GM12878 (cell line): ENCODE measurements around the gene SAMD3. TPM values are rescaled to one million over a fixed set of nuclear protein-coding genes. Genes with fewer than 3 reads are reported as not detected.
"Not testable (repeated sequence)": the region's sequence is repeated elsewhere in the genome, so short reads cannot be mapped to it uniquely, and the experiment has no call there.

Source experiments
- ATAC-seq: fragments of 200-7000 bp; cut with Tn5 transposase; 3 replicates; pipeline ENCODE4 v1.9.1; 2020; ENCODE audit warnings: mild to moderate bottlenecking, moderate library complexity
- BruUV-seq: library from RNA; stranded (reverse); fragments of 400-500 nt; replicated peaks from 2 replicates; lab custom pipeline; 2021; lab: Mats Ljungman, UMichigan
- CTCF ChIA-PET: fragments of 300-600 bp; sonication (Branson Sonifier 250); formaldehyde crosslinking; extraction: SDS; loops from one replicate; lab custom pipeline; 2021; ENCODE audit warnings: inconsistent platforms; lab: Yijun Ruan, JAX
- POLR2A ChIA-PET: fragments of 350-600 bp; formaldehyde crosslinking; extraction: SDS; loops from one replicate; lab custom pipeline; 2021; ENCODE audit warnings: inconsistent platforms; lab: Charles Lee
- RAD21 ChIA-PET: fragments of 300-600 bp; sonication (Branson Sonifier 250); formaldehyde crosslinking; loops from one replicate; lab custom pipeline; 2023; ENCODE audit warnings: antibody characterized with exemption; ENCODE audit not compliant: unreplicated experiment; lab: Charles Lee
- SMC1A ChIA-PET: fragments of 300-600 bp; sonication (Branson Sonifier 250); formaldehyde crosslinking; loops from one replicate; lab custom pipeline; 2023; ENCODE audit not compliant: unreplicated experiment, uncharacterized antibody; lab: Charles Lee
- DNase-seq: peaks from one replicate; pipeline ENCODE4 v3.0.0-alpha.2; 2011; ENCODE audit warnings: low read depth, low spot score
- FAIRE-seq: peaks from 3 replicates; lab custom pipeline; 2011; peaks lifted over from hg19 to GRCh38; lab: Jason Lieb, UNC
- H2AFZ ChIP-seq: 2 replicates; pipeline ENCODE4 v1.6.0; 2011; ENCODE audit warnings: low read depth, low read length, control low read depth; ENCODE audit not compliant: control insufficient read depth
- H3K27ac ChIP-seq: 2 replicates; pipeline ENCODE4 v1.5.1; 2011; ENCODE audit warnings: control low read depth; ENCODE audit not compliant: control insufficient read depth, insufficient read depth
- H3K27me3 ChIP-seq, 2 experiments: replicated peaks in 1 of 2; 2 replicates each; pipeline versions ENCODE4 v1.6.0 to v1.6.1; 2011; ENCODE audit warnings: low read length in 1 of 2; ENCODE audit not compliant: control insufficient read depth in 2 of 2, insufficient read depth in 2 of 2
- H3K36me3 ChIP-seq, 2 experiments: 2 replicates each; pipeline ENCODE4 v1.5.1; 2011; ENCODE audit warnings: low read length in 1 of 2; ENCODE audit not compliant: control insufficient read depth in 2 of 2, insufficient read depth in 2 of 2
- H3K4me1 ChIP-seq: 2 replicates; pipeline ENCODE4 v1.6.1; 2011; ENCODE audit warnings: mild to moderate bottlenecking, low read length, moderate library complexity, mixed read lengths; ENCODE audit not compliant: control insufficient read depth, insufficient read depth
- H3K4me2 ChIP-seq: 2 replicates; pipeline ENCODE4 v1.6.0; 2011; ENCODE audit warnings: control low read depth; ENCODE audit not compliant: control insufficient read depth, insufficient read depth
- H3K4me3 ChIP-seq: fragments of 200-600 bp; sonication (generic); 2 replicates; pipeline ENCODE4 v1.5.1; 2016
- H3K79me2 ChIP-seq: 2 replicates; pipeline ENCODE4 v1.6.0; 2011; ENCODE audit warnings: low read length; ENCODE audit not compliant: control insufficient read depth, insufficient read depth
- H3K9ac ChIP-seq: 2 replicates; pipeline ENCODE4 v1.8.0; 2011; ENCODE audit warnings: low read length, control low read depth, mixed read lengths; ENCODE audit not compliant: control insufficient read depth, insufficient read depth
- H3K9me3 ChIP-seq: replicated peaks from 3 replicates; pipeline ENCODE4 v1.5.1; 2011; ENCODE audit warnings: mild to moderate bottlenecking, low read length; ENCODE audit not compliant: control insufficient read depth, insufficient read depth
- H4K20me1 ChIP-seq: 2 replicates; pipeline ENCODE4 v1.6.0; 2011; ENCODE audit not compliant: control insufficient read depth, insufficient read depth
- BHLHE40 ChIP-seq, 2 experiments: fragments of 450-650 bp in 1 of 2; IDR thresholded peaks; 2 replicates each; pipeline ENCODE4 v1.6.1; 2011 to 2017; ENCODE audit warnings: low read depth in 2 of 2, borderline replicate concordance in 1 of 2, improper control_type of control experiment in 1 of 2, low read length in 1 of 2, mild to moderate bottlenecking in 1 of 2
- CREM ChIP-seq: IDR thresholded peaks from 2 replicates; pipeline ENCODE4 v1.6.1; 2014; ENCODE audit warnings: antibody characterized with exemption, low read depth
- HDAC6 ChIP-seq: fragments of 200-600 bp; sonication (generic); IDR thresholded peaks from one replicate; pipeline ENCODE4 v1.8.0; 2017; ENCODE audit warnings: antibody characterized with exemption; ENCODE audit not compliant: unreplicated experiment
- SKIL ChIP-seq: fragments of 450-650 bp; IDR thresholded peaks from 2 replicates; pipeline ENCODE4 v1.6.1; 2017; ENCODE audit warnings: mild to moderate bottlenecking, low read depth, inconsistent platforms; ENCODE audit not compliant: poor library complexity, severe bottlenecking
- SMAD1 ChIP-seq: fragments of 450-650 bp; IDR thresholded peaks from 2 replicates; pipeline ENCODE4 v1.6.1; 2018; ENCODE audit warnings: mild to moderate bottlenecking, low read depth; ENCODE audit not compliant: partially characterized antibody
- WRNIP1 ChIP-seq: IDR thresholded peaks from 2 replicates; pipeline ENCODE4 v1.6.1; 2011; ENCODE audit warnings: low read depth, low read length, improper control_type of control experiment, borderline replicate concordance
- ZBTB40 ChIP-seq: fragments of 450-650 bp; IDR thresholded peaks from 2 replicates; pipeline ENCODE4 v1.6.1; 2016; ENCODE audit warnings: mild to moderate bottlenecking, moderate library complexity, borderline replicate concordance
- ZNF592 ChIP-seq: fragments of 450-650 bp; IDR thresholded peaks from 2 replicates; pipeline ENCODE4 v1.6.1; 2017; ENCODE audit warnings: mild to moderate bottlenecking, moderate library complexity
- whole genome bisulfite sequencing: methylation state at CpG from one replicate; pipeline ENCODE4 v1.1.6; 2016; ENCODE audit warnings: low lambda C conversion rate; ENCODE audit not compliant: insufficient replicate concordance, insufficient coverage; ENCODE audit errors: missing lambda C conversion rate; 5-methylcytosine and 5-hydroxymethylcytosine counted together
- in situ Hi-C: fragments of 300-500 bp; cut with MboI; formaldehyde crosslinking; loops from 9 replicates; pipeline ENCODE4 v1.14.3; 2018; ENCODE audit warnings: mixed read lengths
- intact Hi-C: fragments of 100-400 bp; cut with micrococcal nuclease; formaldehyde crosslinking; loops from one replicate; pipeline ENCODE4 v1.14.2; 2022; ENCODE audit not compliant: unreplicated experiment
- polyA plus RNA-seq, 11 experiments: library from polyadenylated mRNA; depleted of rRNA in 4 of 11; unstranded in 6 of 11; stranded (reverse) in 5 of 11; fragments of >200 nt; fragmentation: Nextera tagmentation in 4 of 11; fragmentation: Illumina TruSeq in 1 of 11; extraction: Ambion mirVana in 4 of 11; extraction: Trizol in 1 of 11; gene quantifications; 1 replicate in 1 of 11; 2 replicates in 10 of 11; pipeline versions ENCODE4 v1.2.1 to v1.2.3, GENCODE V29; 2011 to 2016; ENCODE audit warnings: inconsistent platforms in 2 of 11, missing spikeins in 2 of 11, low read depth in 1 of 11
- total RNA-seq, 4 experiments: library from RNA; depleted of rRNA in 3 of 4; stranded (reverse); fragments of >200 nt in 3 of 4; fragmentation: Illumina TruSeq in 1 of 4; extraction: Trizol in 1 of 4; gene quantifications; 2 replicates each; pipeline versions ENCODE4 v1.2.1 to v1.2.3, GENCODE V29; 2013 to 2021

The SAMD3 gene
- total and polyA plus RNA-seq, 10 of the 15 experiments (the other 5 are each of a cell fraction or from before 2014, with no cell fraction given) = 0.04 to 2.3 (median 0.39) TPM; not detected in 2

- TF ChIP-seq SKIL = no peak
- TF ChIP-seq BHLHE40 (IDR thresholded peaks at IDR 0.05; ENCODE audit: borderline replicate concordance in 1 of 2, low read depth in 2 of 2, low read length in 1 of 2) = no peak
- no peak for TF ChIP-seq WRNIP1
- TF ChIP-seq CREM = no peak
- no peak for TF ChIP-seq HDAC6
- TF ChIP-seq ZNF592 = no peak
- no peak for TF ChIP-seq SMAD1
- TF ChIP-seq ZBTB40 = no peak
- TF ChIP-seq, all 136 proteins: peak for 0
These were observed 104.5 kb downstream of the SAMD3 start (continued) for GRCh38 chr6:130118236-130118635.

GRCh38 chr6:130117187-130117701 lies 105.5 kb downstream of the SAMD3 start:
- H3K4me1 ChIP-seq = peaks cover 16% of the 10 kb centered on the region

More at GRCh38 chr6:130117187-130117701, 105.5 kb downstream of the SAMD3 start:
- ATAC-seq, H3K36me3 ChIP-seq, H3K79me2 ChIP-seq, H3K27me3 ChIP-seq, H3K27ac ChIP-seq, intact Hi-C loops, FAIRE-seq, DNase-seq, H3K9me3 ChIP-seq, H4K20me1 ChIP-seq, H3K9ac ChIP-seq, H3K4me3 ChIP-seq, in situ Hi-C loops, BruUV-seq, H3K4me2 ChIP-seq, H2AFZ ChIP-seq: not testable (repeated sequence)
- SMC1A ChIA-PET = interaction anchor here (2.8 to 5.0 kb wide), 2 partner anchors 10 to 14 kb away, joined by 19 to 27 read pairs; no protein-coding TSS in a partner anchor
- RAD21 ChIA-PET = interaction anchor here (0.7 kb wide), 1 partner anchor 761 kb away, joined by 3 read pairs; no protein-coding TSS in a partner anchor
- POLR2A ChIA-PET = interaction anchor here (1.1 kb wide), 1 partner anchor 10 kb away, joined by 3 read pairs; no protein-coding TSS in a partner anchor
- 100% methylated on average over 2 of the region's 4 CpGs for WGBS
- CTCF ChIA-PET = interaction anchor here (1.5 kb wide), 1 partner anchor 9 kb away, joined by 3 read pairs; no protein-coding TSS in a partner anchor
